Keratinocyte (primary cell): ENCODE data around the gene RRP1B. TPM values are rescaled to one million over a fixed set of nuclear protein-coding genes. Genes with fewer than 3 reads are reported as not detected.

Experiments used
- DNase-seq: peaks from one replicate; pipeline ENCODE4 v3.0.0-alpha.2; 2011; ENCODE audit warnings: low read depth, missing footprints, low spot score
- FAIRE-seq: peaks from 2 replicates; lab custom pipeline; 2011; peaks lifted over from hg19 to GRCh38; lab: Jason Lieb, UNC
- H2AFZ ChIP-seq: 2 replicates; pipeline ENCODE4 v1.6.0; 2012; ENCODE audit warnings: low read length, control low read depth, inconsistent platforms; ENCODE audit not compliant: control insufficient read depth
- H3K27ac ChIP-seq: 2 replicates; pipeline ENCODE4 v1.5.1; 2011; ENCODE audit warnings: low read length; ENCODE audit not compliant: control insufficient read depth, insufficient read depth
- H3K27me3 ChIP-seq: 3 replicates; pipeline ENCODE4 v1.6.0; 2011; ENCODE audit warnings: low read length; ENCODE audit not compliant: control insufficient read depth, insufficient read depth; ENCODE audit errors: extremely low read depth
- H3K36me3 ChIP-seq, 2 experiments: 2 replicates in 1 of 2; 3 replicates in 1 of 2; pipeline ENCODE4 v1.5.1; 2011; ENCODE audit warnings: low read length in 2 of 2, mild to moderate bottlenecking in 1 of 2; ENCODE audit not compliant: control insufficient read depth in 2 of 2, insufficient read depth in 2 of 2; ENCODE audit errors: extremely low read depth in 1 of 2
- H3K4me1 ChIP-seq: 3 replicates; pipeline ENCODE4 v1.5.1; 2011; ENCODE audit warnings: low read length; ENCODE audit not compliant: control insufficient read depth, insufficient read depth; ENCODE audit errors: extremely low read depth
- H3K4me2 ChIP-seq: 3 replicates; pipeline ENCODE4 v1.6.0; 2011; ENCODE audit warnings: low read depth, low read length; ENCODE audit not compliant: control insufficient read depth, insufficient read depth; ENCODE audit errors: extremely low read depth
- H3K4me3 ChIP-seq, 3 experiments: fragments of 200-600 bp in 1 of 3; sonication (generic) in 1 of 3; 2 replicates in 2 of 3; 3 replicates in 1 of 3; pipeline ENCODE4 v1.5.1; 2011 to 2016; ENCODE audit warnings: low read length in 3 of 3, mild to moderate bottlenecking in 3 of 3, control low read depth in 2 of 3, inconsistent platforms in 1 of 3, low read depth in 1 of 3, mixed read lengths in 1 of 3, mixed run types in 1 of 3, moderate library complexity in 1 of 3; ENCODE audit not compliant: control insufficient read depth in 2 of 3, insufficient read depth in 2 of 3; ENCODE audit errors: extremely low read depth in 1 of 3
- H3K79me2 ChIP-seq: 2 replicates; pipeline ENCODE4 v1.6.0; 2012; ENCODE audit warnings: low read length; ENCODE audit not compliant: control insufficient read depth, insufficient read depth
- H3K9ac ChIP-seq: 3 replicates; pipeline ENCODE4 v1.6.0; 2011; ENCODE audit warnings: low read length; ENCODE audit not compliant: control insufficient read depth, insufficient read depth; ENCODE audit errors: extremely low read depth
- H3K9me1 ChIP-seq: 3 replicates; pipeline ENCODE4 v1.6.0; 2011; ENCODE audit warnings: low read length; ENCODE audit not compliant: control insufficient read depth, insufficient read depth; ENCODE audit errors: extremely low read depth
- H3K9me3 ChIP-seq: 2 replicates; pipeline ENCODE4 v1.5.1; 2012; ENCODE audit warnings: low read depth, low read length; ENCODE audit not compliant: control insufficient read depth
- H4K20me1 ChIP-seq: 3 replicates; pipeline ENCODE4 v1.6.0; 2011; ENCODE audit warnings: low read length; ENCODE audit not compliant: control insufficient read depth, insufficient read depth; ENCODE audit errors: extremely low read depth
- EZH2 ChIP-seq: IDR thresholded peaks from one replicate; pipeline ENCODE4 v1.6.1; 2012; ENCODE audit warnings: inconsistent platforms, mild to moderate bottlenecking, low read length, moderate library complexity
- dilution Hi-C: fragments of 300-500 bp; cut with MboI; formaldehyde crosslinking; loops from one replicate; pipeline ENCODE4 v1.7.0; 2020; ENCODE audit warnings: low sequenced_read_pairs; ENCODE audit not compliant: extremely low pct_ligation_motif_present
- polyA plus RNA-seq, 5 experiments: library from polyadenylated mRNA; depleted of rRNA in 3 of 5; stranded (reverse) in 3 of 5; stranded (forward) in 1 of 5; unstranded in 1 of 5; fragments of >200 nt; gene quantifications; 1 replicate in 1 of 5; 2 replicates in 3 of 5; 3 replicates in 1 of 5; pipeline versions ENCODE4 v1.2.1 to v1.2.3, GENCODE V29; 2011 to 2012; ENCODE audit warnings: missing spikeins in 2 of 5, low read depth in 1 of 5, low replicate concordance in 1 of 5
- TF ChIP-seq, protein P1 (sequence below), 3 experiments: IDR thresholded peaks in 1 of 3; conservative IDR thresholded peaks in 1 of 3; optimal IDR thresholded peaks in 1 of 3; 2 replicates in 2 of 3; 3 replicates in 1 of 3; pipeline versions ENCODE3 to v1.5.1; 2011; ENCODE audit warnings: low read length in 3 of 3, mild to moderate bottlenecking in 3 of 3, moderate library complexity in 2 of 3, control low read depth in 1 of 3, inconsistent platforms in 1 of 3; ENCODE audit not compliant: insufficient read depth in 2 of 3; ENCODE audit errors: extremely low read depth in 1 of 3

Gene RRP1B
- polyA plus RNA-seq, 1 donor (not counting 4 experiments of a cell fraction or from before 2014, with no cell fraction given): 19.8 TPM

DNA sequence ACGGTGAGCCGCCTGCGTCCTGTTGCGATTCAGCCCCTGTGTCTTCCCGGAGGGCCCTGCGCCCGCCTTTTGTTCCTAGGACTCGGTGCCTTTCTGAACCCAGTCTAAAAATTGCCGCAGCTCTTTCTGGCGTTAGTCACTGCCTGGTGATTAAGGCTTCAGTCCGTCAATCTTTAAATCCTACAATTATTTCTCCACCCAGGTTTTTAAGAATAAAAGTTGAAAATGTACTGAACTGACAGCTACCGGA is 43.4 kb downstream of the RRP1B start:
- no peak for TF ChIP-seq EZH2
- TF ChIP-seq, protein P1, sequence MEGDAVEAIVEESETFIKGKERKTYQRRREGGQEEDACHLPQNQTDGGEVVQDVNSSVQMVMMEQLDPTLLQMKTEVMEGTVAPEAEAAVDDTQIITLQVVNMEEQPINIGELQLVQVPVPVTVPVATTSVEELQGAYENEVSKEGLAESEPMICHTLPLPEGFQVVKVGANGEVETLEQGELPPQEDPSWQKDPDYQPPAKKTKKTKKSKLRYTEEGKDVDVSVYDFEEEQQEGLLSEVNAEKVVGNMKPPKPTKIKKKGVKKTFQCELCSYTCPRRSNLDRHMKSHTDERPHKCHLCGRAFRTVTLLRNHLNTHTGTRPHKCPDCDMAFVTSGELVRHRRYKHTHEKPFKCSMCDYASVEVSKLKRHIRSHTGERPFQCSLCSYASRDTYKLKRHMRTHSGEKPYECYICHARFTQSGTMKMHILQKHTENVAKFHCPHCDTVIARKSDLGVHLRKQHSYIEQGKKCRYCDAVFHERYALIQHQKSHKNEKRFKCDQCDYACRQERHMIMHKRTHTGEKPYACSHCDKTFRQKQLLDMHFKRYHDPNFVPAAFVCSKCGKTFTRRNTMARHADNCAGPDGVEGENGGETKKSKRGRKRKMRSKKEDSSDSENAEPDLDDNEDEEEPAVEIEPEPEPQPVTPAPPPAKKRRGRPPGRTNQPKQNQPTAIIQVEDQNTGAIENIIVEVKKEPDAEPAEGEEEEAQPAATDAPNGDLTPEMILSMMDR (optimal IDR thresholded peaks at IDR 0.05 in 1 of 3, IDR thresholded peaks at IDR 0.05 in 1 of 3, conservative IDR thresholded peaks at IDR 0.05 in 1 of 3; ENCODE audit: extremely low read depth in 1 of 3, insufficient read depth in 2 of 3, low read length in 3 of 3): no peak
- H3K79me2 ChIP-seq: no peaks in the 10 kb centered on the region
- no peak overlapping the region for H3K27ac ChIP-seq
- no peak for FAIRE-seq
- dilution Hi-C loops: no loop called here
- peak overlapping the region in 1 of 3 experiments; percentile 2 for H3K4me3 ChIP-seq
- no peaks in the 10 kb centered on the region for H3K9me1 ChIP-seq
- DNase-seq: no peak
- peak overlapping the region; percentile 33 for H2AFZ ChIP-seq
- no peaks in the 10 kb centered on the region for H3K36me3 ChIP-seq
- peak overlapping the region; percentile 39 for H3K4me2 ChIP-seq
- peak overlapping the region; percentile 37 for H3K9ac ChIP-seq
- no peaks in the 10 kb centered on the region for H3K27me3 ChIP-seq
- peaks cover 7% of the 10 kb centered on the region for H3K4me1 ChIP-seq
- H4K20me1 ChIP-seq: no peaks in the 10 kb centered on the region
- no peaks in the 10 kb centered on the region for H3K9me3 ChIP-seq

GRCh38 chr21:43703035-43703880 is 43.9 kb downstream of the RRP1B start:
- H3K4me1 ChIP-seq: peaks cover 7% of the 10 kb centered on the region
- no peaks in the 10 kb centered on the region for H3K27me3 ChIP-seq
- H3K9me1 ChIP-seq: no peaks in the 10 kb centered on the region
- H3K4me3 ChIP-seq: peak overlapping the region in 1 of 3 experiments; percentile 2
- peak overlapping the region; percentile 37 for H3K9ac ChIP-seq
- H3K36me3 ChIP-seq: no peaks in the 10 kb centered on the region
- H3K4me2 ChIP-seq: peak overlapping the region; percentile 39
- H3K79me2 ChIP-seq: no peaks in the 10 kb centered on the region
- DNase-seq (no peak), FAIRE-seq (no peak)
- no peak for TF ChIP-seq EZH2
- TF ChIP-seq, protein P1 (optimal IDR thresholded peaks at IDR 0.05 in 1 of 3, IDR thresholded peaks at IDR 0.05 in 1 of 3, conservative IDR thresholded peaks at IDR 0.05 in 1 of 3; ENCODE audit: extremely low read depth in 1 of 3, insufficient read depth in 2 of 3, low read length in 3 of 3): no peak
- H2AFZ ChIP-seq: peak overlapping the region; percentile 10
- dilution Hi-C loops: no loop called here
- H4K20me1 ChIP-seq: no peaks in the 10 kb centered on the region
- peak overlapping the region; percentile 26 for H3K27ac ChIP-seq
- H3K9me3 ChIP-seq: no peaks in the 10 kb centered on the region
